Common myeloid progenitor, CD34-positive (primary cell): Measurements from ENCODE around the gene ALCAM.
"Not testable (repeated sequence)": the region's sequence is repeated elsewhere in the genome, so short reads cannot be mapped to it uniquely, and the experiment has no call there.

ENCODE experiments used
- CTCF ChIA-PET: fragments of 350-600 bp; sonication (Branson Sonifier 250); formaldehyde crosslinking; loops from one replicate; lab custom pipeline; 2021; ENCODE audit warnings: antibody characterized with exemption; lab: Charles Lee
- POLR2A ChIA-PET: fragments of 350-600 bp; sonication (Branson Sonifier 250); formaldehyde crosslinking; loops from one replicate; lab custom pipeline; 2021; ENCODE audit warnings: antibody characterized with exemption; lab: Charles Lee
- DNase-seq, 3 donors: peaks; one replicate each; pipeline versions ENCODE4 v3.0.0 to v3.0.0-alpha.2; 2013
- H3K27ac ChIP-seq, 2 experiments: 1 replicate in 1 of 2; 2 replicates in 1 of 2; pipeline ENCODE4 v1.7.0; 2013; ENCODE audit warnings: inconsistent platforms in 2 of 2, low read length in 2 of 2, mild to moderate bottlenecking in 2 of 2, low read depth in 1 of 2, moderate library complexity in 1 of 2; ENCODE audit not compliant: severe bottlenecking in 2 of 2, insufficient read depth in 1 of 2, poor library complexity in 1 of 2
- H3K27me3 ChIP-seq, 5 experiments: replicated peaks in 2 of 5; 1 replicate in 3 of 5; 2 replicates in 2 of 5; pipeline versions ENCODE4 v1.6.1 to v1.7.0; 2013; ENCODE audit warnings: low read length in 4 of 5, mild to moderate bottlenecking in 2 of 5, moderate library complexity in 2 of 5, inconsistent platforms in 1 of 5; ENCODE audit not compliant: insufficient read depth in 5 of 5, control insufficient read depth in 4 of 5
- H3K36me3 ChIP-seq, 4 experiments: 1 replicate in 2 of 4; 2 replicates in 2 of 4; pipeline versions ENCODE4 v1.6.1 to v1.7.0; 2013; ENCODE audit warnings: low read length in 3 of 4, control low read depth in 1 of 4, mild to moderate bottlenecking in 1 of 4; ENCODE audit not compliant: control insufficient read depth in 4 of 4, insufficient read depth in 4 of 4
- H3K4me1 ChIP-seq, 4 experiments: 1 replicate in 3 of 4; 2 replicates in 1 of 4; pipeline versions ENCODE4 v1.6.1 to v1.7.1; 2013; ENCODE audit warnings: low read length in 3 of 4, mild to moderate bottlenecking in 3 of 4, control low read depth in 1 of 4, inconsistent platforms in 1 of 4, moderate library complexity in 1 of 4; ENCODE audit not compliant: control insufficient read depth in 4 of 4, insufficient read depth in 4 of 4; ENCODE audit errors: control extremely low read depth in 1 of 4
- H3K4me3 ChIP-seq, 7 experiments: 1 replicate in 4 of 7; 2 replicates in 3 of 7; pipeline versions ENCODE4 v1.5.1 to v1.7.0; 2013; ENCODE audit warnings: mild to moderate bottlenecking in 7 of 7, low read length in 6 of 7, moderate library complexity in 6 of 7, inconsistent platforms in 2 of 7, low read depth in 2 of 7, control low read depth in 1 of 7; ENCODE audit not compliant: insufficient read depth in 4 of 7, control insufficient read depth in 1 of 7; ENCODE audit errors: extremely low read depth in 1 of 7
- H3K9me3 ChIP-seq, 5 experiments: 1 replicate in 4 of 5; 2 replicates in 1 of 5; pipeline versions ENCODE4 v1.6.1 to v1.7.1; 2013; ENCODE audit warnings: low read length in 4 of 5, mild to moderate bottlenecking in 2 of 5, inconsistent platforms in 1 of 5, low read depth in 1 of 5, moderate library complexity in 1 of 5; ENCODE audit not compliant: control insufficient read depth in 4 of 5, insufficient read depth in 2 of 5; ENCODE audit errors: control extremely low read depth in 1 of 5
- WGBS: methylation state at CpG from one replicate; pipeline ENCODE4 v1.1.5; 2013; ENCODE audit not compliant: insufficient coverage; 5-methylcytosine and 5-hydroxymethylcytosine counted together

Gene ALCAM

GRCh38 chr3:105399062-105399461, 32.4 kb downstream of the ALCAM start:
- Histone ChIP-seq H3K36me3 (peaks cover 0 to 6% (median 0%) of the 10 kb centered on the region in 4 experiments), H3K4me3 (no peak overlapping the region), H3K9me3 (peaks cover 4 to 13% (median 6%) of the 10 kb centered on the region in 5 experiments), H3K4me1 (no peaks in the 10 kb centered on the region), H3K27me3 (no peaks in the 10 kb centered on the region), H3K27ac (no peak overlapping the region)
- WGBS: no CpG with 5 or more reads among the region's 1 CpG
- ChIA-PET CTCF (no interaction called here), POLR2A (no interaction called here)
- DNase-seq: no peak

DNA sequence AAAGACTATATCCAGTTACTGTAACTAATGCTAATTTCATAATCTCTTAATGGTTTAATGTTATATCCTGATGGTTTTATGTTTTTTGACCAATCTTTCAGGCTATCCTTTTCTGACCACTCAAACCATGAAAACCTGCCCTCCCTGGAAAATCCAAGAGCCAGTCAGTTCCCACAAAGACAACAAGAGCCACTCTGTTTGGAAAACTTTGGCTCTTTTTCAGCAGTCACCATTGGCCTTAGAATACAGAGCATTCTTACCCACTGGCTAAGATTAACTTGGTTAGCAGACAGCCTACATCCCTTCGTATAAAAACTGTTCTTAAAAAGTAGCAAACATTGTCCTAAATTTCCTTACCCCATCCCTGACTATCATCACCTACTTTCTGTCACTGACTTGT, 32.9 kb downstream of the ALCAM start:
- ChIA-PET POLR2A (no interaction called here), CTCF (no interaction called here)
- H3K9me3 ChIP-seq: peaks cover 4 to 11% (median 5%) of the 10 kb centered on the region in 5 experiments
- peaks cover 0 to 6% (median 0%) of the 10 kb centered on the region in 4 experiments for H3K36me3 ChIP-seq
- DNase-seq: no peak
- no peak overlapping the region for H3K27ac ChIP-seq
- no peaks in the 10 kb centered on the region for H3K27me3 ChIP-seq
- H3K4me1 ChIP-seq: no peaks in the 10 kb centered on the region
- H3K4me3 ChIP-seq: no peak overlapping the region
- no CpG with 5 or more reads among the region's 1 CpG for WGBS

GRCh38 chr3:105401254-105401653, 34.5 kb downstream of the ALCAM start:
- CTCF ChIA-PET: no interaction called here

GRCh38 chr3:105401691-105402149, 35.0 kb downstream of the ALCAM start:
- Histone ChIP-seq H3K4me1 (no peaks in the 10 kb centered on the region), H3K36me3 (peaks cover 0 to 6% (median 0%) of the 10 kb centered on the region in 4 experiments), H3K9me3 (peaks cover 3 to 11% (median 5%) of the 10 kb centered on the region in 5 experiments), H3K4me3 (no peak overlapping the region), H3K27me3 (no peaks in the 10 kb centered on the region), H3K27ac (no peak overlapping the region)
- no peak for DNase-seq
- WGBS: no CpG with 5 or more reads among the region's 2 CpGs
- ChIA-PET CTCF (no interaction called here), POLR2A (no interaction called here)

More at GRCh38 chr3:105401254-105401653, 34.5 kb downstream of the ALCAM start:
- no peak overlapping the region for H3K4me3 ChIP-seq
- no peak for DNase-seq
- 100% methylated on average over 2 of the region's 4 CpGs for WGBS
- H3K4me1 ChIP-seq: no peaks in the 10 kb centered on the region
- peaks cover 3 to 11% (median 5%) of the 10 kb centered on the region in 5 experiments for H3K9me3 ChIP-seq
- POLR2A ChIA-PET: no interaction called here
- peaks cover 0 to 6% (median 0%) of the 10 kb centered on the region in 4 experiments for H3K36me3 ChIP-seq
- no peak overlapping the region for H3K27ac ChIP-seq
- no peaks in the 10 kb centered on the region for H3K27me3 ChIP-seq

GRCh38 chr3:105402287-105402801, 35.6 kb downstream of the ALCAM start:
- H3K36me3 ChIP-seq: peaks cover 0 to 6% (median 0%) of the 10 kb centered on the region in 4 experiments
- H3K27ac ChIP-seq: no peak overlapping the region
- no peak overlapping the region for H3K4me3 ChIP-seq
- no peaks in the 10 kb centered on the region for H3K4me1 ChIP-seq
- DNase-seq: no peak
- POLR2A ChIA-PET: no interaction called here
- CTCF ChIA-PET: no interaction called here
- H3K9me3 ChIP-seq: peaks cover 3 to 11% (median 5%) of the 10 kb centered on the region in 5 experiments
- H3K27me3 ChIP-seq: no peaks in the 10 kb centered on the region
- 98% methylated on average over 4 of the region's 6 CpGs for WGBS

DNA sequence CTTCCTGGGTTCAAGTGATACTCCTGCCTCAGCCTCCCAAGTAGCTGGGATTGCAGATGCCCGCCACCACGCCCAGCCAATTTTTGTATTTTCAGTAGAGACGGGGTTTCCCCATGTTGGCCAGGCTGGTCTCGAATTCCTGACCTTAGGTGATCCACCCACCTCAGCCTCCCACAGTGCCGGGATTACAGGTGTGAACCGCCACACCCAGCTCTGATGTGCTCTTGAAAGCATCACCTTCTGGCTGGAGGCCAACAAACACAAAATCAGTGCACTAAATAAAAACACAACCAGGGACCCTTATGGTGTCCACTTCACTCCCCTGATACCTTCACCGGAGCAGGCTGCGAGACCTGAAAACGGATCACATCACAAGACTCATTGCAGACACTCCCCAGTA, 36.3 kb downstream of the ALCAM start:
- H3K36me3 ChIP-seq, POLR2A ChIA-PET, H3K4me1 ChIP-seq, DNase-seq, H3K4me3 ChIP-seq, H3K27me3 ChIP-seq, H3K27ac ChIP-seq: not testable (repeated sequence)
- WGBS: 88% methylated on average over 7 of the region's 9 CpGs
- H3K9me3 ChIP-seq: peaks cover 3 to 11% (median 5%) of the 10 kb centered on the region in 5 experiments
- CTCF ChIA-PET: interaction anchor here (0.5 kb wide), 1 partner anchor 712 kb away, joined by 3 read pairs; no protein-coding TSS in a partner anchor

- H3K27me3 ChIP-seq: no peaks in the 10 kb centered on the region
- 100% methylated on average over 1 of the region's 2 CpGs for WGBS
- H3K4me1 ChIP-seq: no peaks in the 10 kb centered on the region
- H3K4me3 ChIP-seq: no peak overlapping the region
- DNase-seq: no peak
- H3K9me3 ChIP-seq: peaks cover 3 to 11% (median 5%) of the 10 kb centered on the region in 5 experiments
- ChIA-PET CTCF (no interaction called here), POLR2A (no interaction called here)
- peaks cover 0 to 6% (median 0%) of the 10 kb centered on the region in 4 experiments for H3K36me3 ChIP-seq
- no peak overlapping the region for H3K27ac ChIP-seq
Observed at GRCh38 chr3:105406268-105406667, 39.6 kb downstream of the ALCAM start.
